ENCODE results near the gene RIPPLY2. TPM values are rescaled to one million over a fixed set of nuclear protein-coding genes. Genes with fewer than 3 reads are reported as not detected.

The RIPPLY2 gene
- total RNA-seq, 1 experiment from 2014 or later = not detected

DNA sequence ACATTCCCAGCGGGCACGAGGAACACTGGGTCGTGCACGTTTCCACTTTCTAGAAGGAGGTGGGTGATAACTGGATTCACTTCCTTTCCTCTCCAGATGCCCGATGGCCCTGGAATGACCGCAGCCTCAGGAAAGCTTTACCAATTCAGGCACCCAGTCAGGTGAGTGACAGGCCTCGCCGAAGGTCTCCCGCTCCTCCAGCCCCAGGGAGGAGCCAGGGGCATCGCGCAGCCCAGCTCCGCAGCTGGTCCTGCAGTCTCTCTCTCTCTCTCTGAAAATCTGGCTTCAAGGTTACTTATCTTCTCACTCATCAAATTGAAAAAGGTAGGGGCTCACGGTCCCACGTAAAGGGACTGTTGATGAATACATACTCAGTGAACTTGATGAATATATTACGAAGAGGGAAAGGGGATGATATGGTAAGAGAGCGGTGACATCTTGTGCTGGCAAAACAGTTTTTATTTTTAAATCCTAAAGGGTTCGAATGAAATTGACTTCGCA, 891 bp downstream of the RIPPLY2 start:
- TF ChIP-seq, protein P1, sequence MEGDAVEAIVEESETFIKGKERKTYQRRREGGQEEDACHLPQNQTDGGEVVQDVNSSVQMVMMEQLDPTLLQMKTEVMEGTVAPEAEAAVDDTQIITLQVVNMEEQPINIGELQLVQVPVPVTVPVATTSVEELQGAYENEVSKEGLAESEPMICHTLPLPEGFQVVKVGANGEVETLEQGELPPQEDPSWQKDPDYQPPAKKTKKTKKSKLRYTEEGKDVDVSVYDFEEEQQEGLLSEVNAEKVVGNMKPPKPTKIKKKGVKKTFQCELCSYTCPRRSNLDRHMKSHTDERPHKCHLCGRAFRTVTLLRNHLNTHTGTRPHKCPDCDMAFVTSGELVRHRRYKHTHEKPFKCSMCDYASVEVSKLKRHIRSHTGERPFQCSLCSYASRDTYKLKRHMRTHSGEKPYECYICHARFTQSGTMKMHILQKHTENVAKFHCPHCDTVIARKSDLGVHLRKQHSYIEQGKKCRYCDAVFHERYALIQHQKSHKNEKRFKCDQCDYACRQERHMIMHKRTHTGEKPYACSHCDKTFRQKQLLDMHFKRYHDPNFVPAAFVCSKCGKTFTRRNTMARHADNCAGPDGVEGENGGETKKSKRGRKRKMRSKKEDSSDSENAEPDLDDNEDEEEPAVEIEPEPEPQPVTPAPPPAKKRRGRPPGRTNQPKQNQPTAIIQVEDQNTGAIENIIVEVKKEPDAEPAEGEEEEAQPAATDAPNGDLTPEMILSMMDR (IDR thresholded peaks at IDR 0.05; ENCODE audit: insufficient read depth in 1 of 2, low read depth in 1 of 2, low read length in 1 of 2, severe bottlenecking in 1 of 2, unreplicated experiment in 1 of 2) = no peak
- CTCF ChIA-PET = no interaction called here
- Mint-ChIP-seq H3K4me1 (ENCODE audit: low read depth, unreplicated experiment) (no peaks in the 10 kb centered on the region), H3K4me3 (ENCODE audit: unreplicated experiment) (no peak overlapping the region), H3K27me3 (ENCODE audit: insufficient read depth, unreplicated experiment) (peaks cover 10% of the 10 kb centered on the region), H3K27ac (ENCODE audit: unreplicated experiment) (no peak overlapping the region), H3K9me3 (ENCODE audit: unreplicated experiment) (no peaks in the 10 kb centered on the region), H3K36me3 (ENCODE audit: insufficient read depth, unreplicated experiment) (no peaks in the 10 kb centered on the region)
- H3K4me3 ChIP-seq (ENCODE audit: low read depth, low read length) = no peak overlapping the region
- POLR2A ChIA-PET = no interaction called here
- no peaks in the 10 kb centered on the region for H3K27me3 ChIP-seq (replicated peaks; ENCODE audit: control insufficient read depth, insufficient read depth, low read length)
- BruUV-seq (replicated peaks) = no TSS peak
- H3K36me3 ChIP-seq (ENCODE audit: control insufficient read depth, insufficient read depth, low read length) = no peaks in the 10 kb centered on the region
- intact Hi-C loops (cut with micrococcal nuclease; ENCODE audit: unreplicated experiment) = no loop called here
- no peak for DNase-seq
- H3K9me3 ChIP-seq = no peaks in the 10 kb centered on the region
- 0 out of 2 replicates have a peak, but pooled peaks cover 2% of the 10 kb centered on the region for H3K4me1 ChIP-seq

DNA sequence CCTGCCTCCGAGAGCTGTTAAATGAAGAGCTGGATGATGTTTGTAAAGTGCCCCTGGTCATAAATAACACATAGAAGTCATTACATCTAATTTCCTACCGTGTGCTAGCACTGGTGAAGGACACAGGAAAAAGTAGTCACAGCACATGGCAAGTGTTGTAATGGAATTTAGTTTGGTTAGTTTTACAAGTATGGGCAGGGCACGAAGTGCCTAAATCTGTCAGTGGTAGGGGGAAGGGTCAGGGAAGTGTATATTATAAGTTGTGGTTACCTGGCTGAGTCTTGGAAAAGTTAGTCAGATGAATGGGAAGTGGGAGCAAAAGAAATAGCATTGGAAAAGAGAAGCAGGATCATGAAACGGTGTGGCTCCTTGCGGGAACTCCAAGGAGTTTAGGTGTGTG, 1.6 kb downstream of the RIPPLY2 start:
- no peak overlapping the region for H3K4me3 ChIP-seq (ENCODE audit: low read depth, low read length)
- ChIA-PET CTCF (no interaction called here), POLR2A (no interaction called here)
- H3K36me3 ChIP-seq (ENCODE audit: control insufficient read depth, insufficient read depth, low read length) = no peaks in the 10 kb centered on the region
- no peaks in the 10 kb centered on the region for H3K27me3 ChIP-seq (replicated peaks; ENCODE audit: control insufficient read depth, insufficient read depth, low read length)
- Mint-ChIP-seq H3K27me3 (ENCODE audit: insufficient read depth, unreplicated experiment) (peaks cover 6% of the 10 kb centered on the region), H3K4me1 (ENCODE audit: low read depth, unreplicated experiment) (no peaks in the 10 kb centered on the region), H3K9me3 (ENCODE audit: unreplicated experiment) (no peaks in the 10 kb centered on the region), H3K27ac (ENCODE audit: unreplicated experiment) (no peak overlapping the region), H3K36me3 (ENCODE audit: insufficient read depth, unreplicated experiment) (no peaks in the 10 kb centered on the region), H3K4me3 (ENCODE audit: unreplicated experiment) (no peak overlapping the region)
- no peaks in the 10 kb centered on the region for H3K9me3 ChIP-seq
- no peak for DNase-seq
- intact Hi-C loops (cut with micrococcal nuclease; ENCODE audit: unreplicated experiment) = no loop called here
- H3K4me1 ChIP-seq = 0 out of 2 replicates have a peak, but pooled peaks cover 3% of the 10 kb centered on the region
- TF ChIP-seq, protein P1 (IDR thresholded peaks at IDR 0.05; ENCODE audit: insufficient read depth in 1 of 2, low read depth in 1 of 2, low read length in 1 of 2, severe bottlenecking in 1 of 2, unreplicated experiment in 1 of 2) = no peak
- BruUV-seq (replicated peaks) = no TSS peak

DNA sequence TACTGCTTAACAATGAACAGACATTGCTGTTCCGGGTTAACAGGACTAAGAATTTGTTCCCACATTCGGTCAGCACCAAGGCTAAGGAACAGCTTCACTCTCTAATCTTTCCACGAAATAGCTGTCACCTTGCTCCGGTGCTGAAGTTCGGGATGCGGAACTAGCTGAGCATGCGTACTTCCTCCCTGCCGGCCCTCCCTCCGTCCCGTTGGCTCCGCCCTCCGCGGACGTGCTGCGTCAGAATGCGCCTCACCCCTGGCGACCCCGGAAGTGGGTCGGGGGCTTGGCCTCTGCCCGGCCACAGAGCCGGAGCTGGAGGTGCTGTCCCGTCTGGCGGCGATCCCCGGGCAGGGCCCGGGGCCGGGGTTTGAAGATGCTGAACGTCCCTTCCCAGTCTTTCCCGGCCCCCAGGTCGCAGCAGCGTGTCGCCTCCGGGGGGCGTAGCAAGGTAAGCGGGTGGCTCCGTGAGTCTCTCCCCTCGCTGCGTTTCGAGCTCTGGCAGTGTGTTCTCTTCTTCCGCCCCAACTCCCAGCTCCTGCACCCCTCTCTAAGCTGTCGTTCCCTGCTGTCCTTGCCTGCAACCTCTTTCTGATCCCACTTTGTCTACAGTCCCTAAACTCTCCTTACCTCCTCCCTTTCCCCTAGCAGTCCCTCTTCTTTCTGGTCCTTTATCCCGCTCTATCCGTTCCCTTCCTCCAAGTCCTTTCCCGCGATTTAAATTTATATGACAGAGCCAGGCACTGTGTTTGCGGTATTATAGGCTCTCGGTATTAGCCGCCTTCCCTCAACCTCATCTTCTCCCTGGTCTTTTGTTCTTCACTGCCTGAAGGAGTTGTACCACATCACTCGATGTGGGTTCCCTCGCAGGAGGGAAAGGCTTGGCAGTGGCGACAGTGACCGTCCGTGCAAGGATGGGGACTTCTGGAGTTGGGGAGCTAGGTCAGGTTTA, 6.5 kb downstream of the RIPPLY2 start, which contains the start of gene CYB5R4:
Gene CYB5R4 (plus strand): TSS at position 280 of the 949 bp plus-strand sequence. CDS start 94 bp downstream, at position 374.
- peak; percentile 97 for DNase-seq
- TF ChIP-seq, protein P1 (IDR thresholded peaks at IDR 0.05; ENCODE audit: insufficient read depth in 1 of 2, low read depth in 1 of 2, low read length in 1 of 2, severe bottlenecking in 1 of 2, unreplicated experiment in 1 of 2) = no peak
- BruUV-seq (replicated peaks) = no TSS peak
- no peaks in the 10 kb centered on the region for H3K4me1 Mint-ChIP-seq (ENCODE audit: low read depth, unreplicated experiment)
- H3K9me3 Mint-ChIP-seq (ENCODE audit: unreplicated experiment) = no peaks in the 10 kb centered on the region
- H3K4me3 Mint-ChIP-seq (ENCODE audit: unreplicated experiment) = peak within 1 kb of the TSS; percentile 99
- ChIA-PET POLR2A (no interaction called here), CTCF (no interaction called here)
- peaks cover 3% of the 10 kb centered on the region for H3K27me3 Mint-ChIP-seq (ENCODE audit: insufficient read depth, unreplicated experiment)
- Histone ChIP-seq H3K9me3 (no peaks in the 10 kb centered on the region), H3K4me1 (0 out of 2 replicates have a peak, but pooled peaks cover 3% of the 10 kb centered on the region), H3K27me3 (replicated peaks; ENCODE audit: control insufficient read depth, insufficient read depth, low read length) (no peaks in the 10 kb centered on the region), H3K36me3 (ENCODE audit: control insufficient read depth, insufficient read depth, low read length) (no peaks in the 10 kb centered on the region), H3K4me3 (ENCODE audit: low read depth, low read length) (peak within 1 kb of the TSS; percentile 65)
- intact Hi-C loops (cut with micrococcal nuclease; ENCODE audit: unreplicated experiment) = no loop called here
- H3K27ac Mint-ChIP-seq (ENCODE audit: unreplicated experiment) = peak within 1 kb of the TSS; percentile 95
- H3K36me3 Mint-ChIP-seq (ENCODE audit: insufficient read depth, unreplicated experiment) = no peaks in the 10 kb centered on the region
